ENCODE data around the gene LGSN. TPM values are rescaled to one million over a fixed set of nuclear protein-coding genes. Genes with fewer than 3 reads are reported as not detected.

LGSN gene, protein sequence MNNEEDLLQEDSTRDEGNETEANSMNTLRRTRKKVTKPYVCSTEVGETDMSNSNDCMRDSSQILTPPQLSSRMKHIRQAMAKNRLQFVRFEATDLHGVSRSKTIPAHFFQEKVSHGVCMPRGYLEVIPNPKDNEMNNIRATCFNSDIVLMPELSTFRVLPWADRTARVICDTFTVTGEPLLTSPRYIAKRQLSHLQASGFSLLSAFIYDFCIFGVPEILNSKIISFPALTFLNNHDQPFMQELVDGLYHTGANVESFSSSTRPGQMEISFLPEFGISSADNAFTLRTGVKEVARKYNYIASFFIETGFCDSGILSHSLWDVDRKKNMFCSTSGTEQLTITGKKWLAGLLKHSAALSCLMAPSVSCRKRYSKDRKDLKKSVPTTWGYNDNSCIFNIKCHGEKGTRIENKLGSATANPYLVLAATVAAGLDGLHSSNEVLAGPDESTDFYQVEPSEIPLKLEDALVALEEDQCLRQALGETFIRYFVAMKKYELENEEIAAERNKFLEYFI
- 0.22 TPM in 1 of 2 replicates, not detected in the other for total RNA-seq

DNA sequence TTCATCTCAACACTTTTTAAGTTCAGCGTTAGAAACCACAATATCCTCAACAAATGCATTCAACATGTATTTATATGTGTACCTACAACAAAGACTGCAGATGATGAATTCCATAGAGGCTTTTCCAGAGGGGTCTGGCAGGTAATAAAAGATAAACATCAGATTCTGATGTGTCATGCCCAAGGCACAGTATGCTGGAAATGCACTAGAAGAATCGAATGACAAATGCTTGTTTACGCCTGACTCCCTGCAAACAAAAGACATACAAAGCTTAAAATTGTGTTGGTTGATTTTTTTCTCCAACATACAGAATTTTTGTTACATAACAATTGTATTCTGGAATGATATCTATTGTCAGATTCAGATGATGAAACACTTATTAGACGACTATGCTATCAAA lies at the start of gene LGSN:
TSS of gene LGSN (minus strand) at position 45 of the 400 bp plus-strand sequence. CDS start at position 5, 40 bp downstream.

Small RNA genes lying within 50 kb of the gene (small RNA-seq; reads per million reads assigned to genes)
- not detected for gene SPTLC1P3 (ENCODE audit: low replicate concordance)

Other genes with a start within 250 kb of the LGSN start
- gene FKBP1C, start 108.5 kb downstream of the LGSN start, total RNA-seq: 0.44 and 1.0 TPM in 2 replicates